ENCODE results near the gene STOM. TPM values are rescaled to one million over a fixed set of nuclear protein-coding genes. Genes with fewer than 3 reads are reported as not detected.

STOM gene
- total RNA-seq, 1 experiment from 2014 or later = 45.8 TPM

Other genes with a start within 250 kb of the STOM start
- 31.4 and 52.2 TPM in 2 replicates for gene RAB14, start 168.4 kb downstream of the STOM start, total RNA-seq (2014; rRNA removed; shearing (Covaris generic))
- 142 and 207 TPM in 2 replicates for gene GSN, start 102.1 kb downstream of the STOM start, total RNA-seq (2014; rRNA removed; shearing (Covaris generic))
- not detected in 2 replicates for gene GGTA1, start 129.6 kb upstream of the STOM start, total RNA-seq (2014; rRNA removed; shearing (Covaris generic))